Coronary artery (tissue), 2 donors: Measurements from ENCODE around the gene CENPS.
A peak's percentile ranks its signal among the peaks of the same experiment; 100 is the strongest.
"Not testable (repeated sequence)": the region's sequence is repeated elsewhere in the genome, so short reads cannot be mapped to it uniquely, and the experiment has no call there.

Source experiments
- DNase-seq: peaks from one replicate; pipeline ENCODE4 v3.0.0-alpha.2; 2017; ENCODE audit warnings: low spot score
- H3K27ac ChIP-seq, 2 donors: fragments of 200-600 bp; sonication (generic); one replicate each; pipeline ENCODE4 v1.5.1; 2016 to 2019
- H3K4me3 ChIP-seq: fragments of 200-600 bp; sonication (generic); 2 replicates; pipeline ENCODE4 v1.5.1; 2016; ENCODE audit warnings: mild to moderate bottlenecking, moderate library complexity
- CTCF ChIP-seq: fragments of 200-600 bp; sonication (generic); IDR thresholded peaks from one replicate; pipeline ENCODE4 v1.5.1; 2019; ENCODE audit warnings: antibody characterized with exemption

The CENPS gene

GRCh38 chr1:10471411-10472219 lies 41.4 kb downstream of the CENPS start:
- no peak for TF ChIP-seq CTCF
- peak overlapping the region; percentile 74 for H3K4me3 ChIP-seq
- H3K27ac ChIP-seq = peak overlapping the region; percentile 25 to 77
- DNase-seq = no peak

DNA sequence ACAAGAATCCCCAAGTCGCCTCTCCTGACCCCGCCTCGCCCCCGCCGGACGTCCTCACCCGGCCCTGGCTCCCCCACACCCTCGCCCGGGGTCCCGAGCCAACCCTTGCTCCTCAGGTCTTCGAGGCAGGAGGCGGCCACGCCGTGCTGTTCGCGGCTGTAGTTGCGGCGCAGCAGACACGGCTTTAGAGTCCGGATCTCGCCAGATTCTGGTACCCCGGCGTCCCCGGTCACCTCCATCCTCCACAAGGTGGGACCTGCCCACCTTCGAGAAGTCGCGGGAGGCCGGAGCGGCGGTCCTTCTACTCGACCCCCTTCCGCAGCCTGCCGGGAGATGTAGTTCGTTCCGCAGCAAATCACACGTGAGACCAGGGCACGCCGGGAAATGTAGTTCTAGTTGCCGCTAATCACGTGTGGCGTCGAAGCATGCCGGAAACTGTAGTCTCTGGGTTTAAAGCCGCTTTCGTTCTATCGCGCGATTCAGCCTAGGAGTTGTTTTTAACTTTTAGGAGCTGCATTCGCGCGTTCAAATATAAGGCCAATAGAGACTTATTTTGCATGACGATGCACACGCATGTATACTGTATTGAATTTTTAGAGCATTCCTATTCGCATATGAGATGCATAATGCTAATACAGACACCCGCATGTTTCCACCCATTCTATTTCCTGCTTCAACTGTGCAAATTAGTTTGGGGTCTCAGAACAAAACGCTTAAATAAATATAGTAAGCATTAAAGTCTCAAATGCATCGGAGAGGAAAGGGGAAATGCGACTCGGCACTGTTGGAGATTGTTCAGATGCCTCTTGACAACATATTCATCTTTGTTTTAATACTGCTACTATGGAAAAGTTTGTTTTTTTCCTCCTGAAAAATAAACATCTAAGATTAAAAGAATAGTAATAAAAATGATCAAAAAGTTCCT lies 42.2 kb downstream of the CENPS start, which contains the start of gene DFFA:
Gene DFFA (minus strand): TSS at position 310 of the 925 bp plus-strand sequence. CDS start 71 bp downstream, at position 239.
- H3K4me3 ChIP-seq = peak within 1 kb of the TSS; percentile 74
- DNase-seq = peak; percentile 94
- H3K27ac ChIP-seq = peak within 1 kb of the TSS; percentile 25 to 77
- no peak for TF ChIP-seq CTCF

DNA sequence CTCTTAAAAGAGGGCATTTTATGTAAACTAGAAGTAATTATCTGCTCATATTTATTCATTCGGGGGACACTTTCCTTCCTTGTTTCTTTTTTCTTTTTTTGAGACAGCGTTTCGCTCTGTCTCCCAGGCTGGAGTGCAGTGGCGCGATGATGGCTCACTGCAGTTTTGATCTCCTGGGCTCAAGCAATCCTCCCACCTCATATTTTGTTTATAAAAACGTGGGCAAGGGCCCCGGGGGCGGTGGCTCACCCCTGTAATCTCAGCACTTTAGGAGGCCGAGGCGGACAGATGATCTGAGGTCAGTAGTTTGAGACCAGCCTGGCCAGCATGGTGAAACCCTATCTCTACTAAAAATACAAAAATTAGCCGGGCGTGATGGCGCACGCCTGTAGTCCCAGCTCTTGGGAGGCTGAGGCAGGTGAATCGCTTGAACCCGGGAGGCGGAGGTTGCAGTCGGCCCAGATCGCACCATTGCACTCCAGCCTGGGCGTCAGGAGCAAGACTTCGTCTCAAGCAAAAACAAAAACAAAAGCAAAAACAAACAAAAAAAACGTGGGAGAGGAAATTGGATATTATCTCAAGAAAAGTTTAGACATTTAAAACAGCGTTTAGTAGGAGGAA lies 43.0 kb downstream of the CENPS start:
- no peak for DNase-seq
- no peak overlapping the region for H3K27ac ChIP-seq
- TF ChIP-seq CTCF = no peak
- no peak overlapping the region for H3K4me3 ChIP-seq

- Histone ChIP-seq H3K4me3 (peak overlapping the region; percentile 99), H3K27ac (peak overlapping the region in 1 of 2 donors; percentile 92)
- DNase-seq = not testable (repeated sequence)
These were observed 44.0 kb downstream of the CENPS start for GRCh38 chr1:10474309-10474612.

- no peak for TF ChIP-seq CTCF
- peak; percentile 91 for DNase-seq
- Histone ChIP-seq H3K27ac (peak within 1 kb of the TSS; percentile 66 to 92), H3K4me3 (peak within 1 kb of the TSS; percentile 99)
These were observed 44.6 kb downstream of the CENPS start, which contains the start of gene PEX14 for GRCh38 chr1:10474613-10475507. Gene PEX14, plus strand, starts transcription at chr1:10474950. Its CDS starts 17 bp downstream, at chr1:10474967.

GRCh38 chr1:10475510-10475909 lies 45.3 kb downstream of the CENPS start:
- Histone ChIP-seq H3K27ac (peak overlapping the region in 1 of 2 donors; percentile 66), H3K4me3 (peak overlapping the region; percentile 99)
- no peak for TF ChIP-seq CTCF
- DNase-seq = no peak
